Nasal cavity respiratory epithelium epithelial cell of viscerocranial mucosa (primary cell): Measurements from ENCODE around the gene RPL12. TPM values are rescaled to one million over a fixed set of nuclear protein-coding genes. Genes with fewer than 3 reads are reported as not detected.

Source experiments
- total RNA-seq: library from RNA; depleted of rRNA; stranded (reverse); fragments of >200 nt; gene quantifications from 2 replicates; pipeline ENCODE4 v1.2.3, GENCODE V29; 2014

Gene RPL12
- 1,510 and 2,865 TPM in 2 replicates for total RNA-seq

GRCh38 chr9:127450830-127451607 lies at the start of gene RPL12, which contains the start of gene LRSAM1:
Gene RPL12, minus strand, starts transcription at chr9:127451406. Its CDS starts 89 bp downstream, at chr9:127451317.
Gene LRSAM1, plus strand, starts transcription at chr9:127451510. Its CDS starts 3,018 bp downstream, at chr9:127454528.

GRCh38 chr9:127423934-127424675 lies 27.1 kb downstream of the RPL12 start, which contains the start of gene ZNF79:
Gene ZNF79, plus strand, starts transcription at chr9:127424382. Its CDS starts 406 bp downstream, at chr9:127424788.

Other genes with a start within 250 kb of the RPL12 start
- 3.4 and 7.6 TPM in 2 replicates for gene GARNL3, start 186.6 kb downstream of the RPL12 start, total RNA-seq
- gene SLC2A8, start 54.2 kb downstream of the RPL12 start, total RNA-seq, result 12.3 and 14.7 TPM in 2 replicates
- 10.3 and 13.0 TPM in 2 replicates for gene ZNF79, start 27.0 kb downstream of the RPL12 start, total RNA-seq
- gene LRSAM1, start 104 bp upstream of the RPL12 start, total RNA-seq, result 10.3 and 14.8 TPM in 2 replicates
- 10.9 and 18.9 TPM in 2 replicates for gene STXBP1, start 160.9 kb upstream of the RPL12 start, total RNA-seq